Measurements from ENCODE around the gene PIP5KL1.
A peak's percentile ranks its signal among the peaks of the same experiment; 100 is the strongest.

Gene PIP5KL1

DNA sequence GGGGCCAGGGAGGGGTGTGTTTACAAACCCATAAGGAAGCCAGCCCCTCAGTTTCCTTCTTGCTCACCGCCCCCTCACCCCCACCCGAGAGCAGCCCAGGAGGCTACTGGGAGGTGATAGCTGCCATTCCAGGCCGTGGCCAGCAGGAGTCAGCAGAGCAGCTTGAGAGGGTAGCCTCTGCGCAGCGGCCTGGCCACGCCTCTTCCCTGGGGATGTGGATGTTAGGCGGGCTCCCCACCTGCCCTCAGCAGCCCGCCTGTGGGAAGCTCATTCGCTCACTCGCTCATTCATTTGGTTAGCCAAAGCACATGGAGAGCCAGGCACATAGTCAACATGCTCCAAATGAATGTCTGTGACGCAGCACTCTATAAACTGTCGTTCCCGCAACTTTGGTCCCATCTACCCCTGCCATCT is 13.2 kb upstream of the PIP5KL1 start:
- Histone ChIP-seq H4K20me1 (ENCODE audit: insufficient read depth, low read length) (no peaks in the 10 kb centered on the region), H3K36me3 (replicated peaks; ENCODE audit: insufficient read depth, low read length) (no peaks in the 10 kb centered on the region), H3K9me2 (replicated peaks; ENCODE audit: insufficient read depth, low read length) (no peaks in the 10 kb centered on the region), H3K79me2 (ENCODE audit: low read length) (no peaks in the 10 kb centered on the region), H3K9ac (ENCODE audit: low read length) (no peak overlapping the region), H2AFZ (ENCODE audit: low read length) (no peak overlapping the region), H3F3A (ENCODE audit: insufficient read depth, low read length) (no peaks in the 10 kb centered on the region), H3K4me3 (ENCODE audit: low read length) (no peak overlapping the region), H3K4me2 (ENCODE audit: low read depth, low read length) (no peak overlapping the region), H3K9me3 (replicated peaks; ENCODE audit: insufficient read depth, low read length) (no peaks in the 10 kb centered on the region), H3K4me1 (ENCODE audit: low read length) (no peaks in the 10 kb centered on the region), H3K27me3 (replicated peaks; ENCODE audit: insufficient read depth, low read length) (no peaks in the 10 kb centered on the region), H3K27ac (ENCODE audit: low read length) (no peak overlapping the region)
- peak; percentile 73 for DNase-seq
- no peak for TF ChIP-seq EZH2 (optimal IDR thresholded peaks at IDR 0.05; ENCODE audit: low read depth, low read length)
- TF ChIP-seq, protein P1, sequence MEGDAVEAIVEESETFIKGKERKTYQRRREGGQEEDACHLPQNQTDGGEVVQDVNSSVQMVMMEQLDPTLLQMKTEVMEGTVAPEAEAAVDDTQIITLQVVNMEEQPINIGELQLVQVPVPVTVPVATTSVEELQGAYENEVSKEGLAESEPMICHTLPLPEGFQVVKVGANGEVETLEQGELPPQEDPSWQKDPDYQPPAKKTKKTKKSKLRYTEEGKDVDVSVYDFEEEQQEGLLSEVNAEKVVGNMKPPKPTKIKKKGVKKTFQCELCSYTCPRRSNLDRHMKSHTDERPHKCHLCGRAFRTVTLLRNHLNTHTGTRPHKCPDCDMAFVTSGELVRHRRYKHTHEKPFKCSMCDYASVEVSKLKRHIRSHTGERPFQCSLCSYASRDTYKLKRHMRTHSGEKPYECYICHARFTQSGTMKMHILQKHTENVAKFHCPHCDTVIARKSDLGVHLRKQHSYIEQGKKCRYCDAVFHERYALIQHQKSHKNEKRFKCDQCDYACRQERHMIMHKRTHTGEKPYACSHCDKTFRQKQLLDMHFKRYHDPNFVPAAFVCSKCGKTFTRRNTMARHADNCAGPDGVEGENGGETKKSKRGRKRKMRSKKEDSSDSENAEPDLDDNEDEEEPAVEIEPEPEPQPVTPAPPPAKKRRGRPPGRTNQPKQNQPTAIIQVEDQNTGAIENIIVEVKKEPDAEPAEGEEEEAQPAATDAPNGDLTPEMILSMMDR (IDR thresholded peaks at IDR 0.05; ENCODE audit: low read length): peak; percentile 88

DNA sequence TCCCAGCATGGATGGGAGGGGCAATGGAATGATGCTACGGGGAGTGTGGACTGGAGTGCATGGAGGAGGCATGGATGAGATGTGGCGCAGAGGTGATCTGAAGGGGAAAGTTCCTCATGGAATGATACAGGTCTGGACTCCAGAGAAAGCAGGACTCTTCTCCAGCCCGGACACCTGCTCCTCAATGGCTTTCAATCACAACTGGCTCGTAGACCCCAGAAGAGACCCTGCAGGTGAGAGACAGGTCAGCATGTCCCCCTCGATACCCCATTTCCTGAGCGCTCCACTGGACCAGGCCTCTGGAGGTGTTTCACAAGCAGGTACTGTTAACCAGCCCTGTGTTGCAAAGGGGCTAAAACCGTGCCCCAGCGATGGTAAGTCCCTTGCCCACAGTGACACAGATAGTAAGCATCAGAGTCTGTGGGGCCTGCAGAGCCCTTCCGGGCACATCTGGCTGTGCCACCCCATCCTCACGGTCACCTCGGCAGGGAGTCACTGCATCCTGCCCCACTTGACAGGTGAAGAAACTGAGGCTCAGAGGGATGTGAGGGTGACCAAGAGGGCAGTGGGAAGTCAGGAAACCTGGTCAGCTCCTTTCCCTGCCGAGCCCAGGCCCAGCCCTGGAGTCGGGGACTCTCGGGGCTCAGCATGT is 12.6 kb upstream of the PIP5KL1 start:
- Histone ChIP-seq H3K4me1 (ENCODE audit: low read length) (no peaks in the 10 kb centered on the region), H3K4me2 (ENCODE audit: low read depth, low read length) (no peak overlapping the region), H3K27me3 (replicated peaks; ENCODE audit: insufficient read depth, low read length) (no peaks in the 10 kb centered on the region), H3K9me3 (replicated peaks; ENCODE audit: insufficient read depth, low read length) (no peaks in the 10 kb centered on the region), H2AFZ (ENCODE audit: low read length) (no peak overlapping the region), H3F3A (ENCODE audit: insufficient read depth, low read length) (no peaks in the 10 kb centered on the region), H3K79me2 (ENCODE audit: low read length) (no peaks in the 10 kb centered on the region), H3K4me3 (ENCODE audit: low read length) (no peak overlapping the region), H3K9me2 (replicated peaks; ENCODE audit: insufficient read depth, low read length) (no peaks in the 10 kb centered on the region), H3K27ac (ENCODE audit: low read length) (no peak overlapping the region), H4K20me1 (ENCODE audit: insufficient read depth, low read length) (no peaks in the 10 kb centered on the region), H3K36me3 (replicated peaks; ENCODE audit: insufficient read depth, low read length) (no peaks in the 10 kb centered on the region), H3K9ac (ENCODE audit: low read length) (no peak overlapping the region)
- TF ChIP-seq EZH2 (optimal IDR thresholded peaks at IDR 0.05; ENCODE audit: low read depth, low read length): no peak
- no peak for TF ChIP-seq EZH2phosphoT487 (IDR thresholded peaks at IDR 0.05; ENCODE audit: low read length)
- TF ChIP-seq, protein P1 (IDR thresholded peaks at IDR 0.05; ENCODE audit: low read length): no peak
- DNase-seq: no peak

DNA sequence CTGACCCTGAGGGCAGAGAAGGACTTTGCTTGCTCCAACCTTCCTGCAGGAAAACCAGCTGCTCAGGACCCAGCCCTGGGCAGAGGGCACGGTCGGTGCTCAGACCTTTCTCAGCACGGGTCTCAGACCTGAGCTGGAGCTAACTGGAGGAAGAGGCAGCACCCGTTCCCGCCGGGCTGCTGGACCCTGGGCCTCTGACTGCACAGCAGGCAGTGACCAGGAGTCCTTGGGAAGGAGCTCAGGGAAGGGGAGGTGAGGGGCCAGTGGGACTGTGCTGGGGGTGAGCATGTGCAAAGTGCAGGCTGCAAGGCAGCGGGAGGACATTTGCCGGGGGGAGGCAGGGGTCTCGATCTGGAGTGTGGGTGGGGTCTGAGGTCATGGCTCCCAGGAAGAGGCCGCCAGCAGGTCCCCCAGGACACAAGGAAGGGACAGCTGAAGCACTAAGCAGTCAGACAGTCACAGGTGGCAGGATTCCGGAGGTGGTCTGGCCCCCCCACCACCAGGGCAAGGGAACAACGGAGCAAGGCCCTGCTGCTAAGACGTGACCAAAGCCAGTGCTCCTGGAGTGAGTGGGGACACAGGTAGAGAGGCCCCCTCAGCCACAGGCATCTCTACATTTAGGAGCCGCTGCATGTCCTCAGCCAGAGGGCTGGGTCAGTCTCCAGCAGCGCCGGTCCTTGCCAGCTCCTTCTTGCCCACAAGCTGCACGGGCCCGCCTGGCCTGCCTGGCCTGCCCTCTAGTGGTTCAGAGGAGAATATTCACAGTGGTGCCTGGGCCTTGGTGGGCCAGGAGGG is 11.8 kb upstream of the PIP5KL1 start:
- Histone ChIP-seq H3K79me2 (ENCODE audit: low read length) (peaks cover 2% of the 10 kb centered on the region), H3K4me3 (ENCODE audit: low read length) (no peak overlapping the region), H3K36me3 (replicated peaks; ENCODE audit: insufficient read depth, low read length) (no peaks in the 10 kb centered on the region), H3K9me3 (replicated peaks; ENCODE audit: insufficient read depth, low read length) (no peaks in the 10 kb centered on the region), H3K4me2 (ENCODE audit: low read depth, low read length) (no peak overlapping the region), H2AFZ (ENCODE audit: low read length) (no peak overlapping the region), H3K4me1 (ENCODE audit: low read length) (no peaks in the 10 kb centered on the region), H3K27ac (ENCODE audit: low read length) (no peak overlapping the region), H3K27me3 (replicated peaks; ENCODE audit: insufficient read depth, low read length) (no peaks in the 10 kb centered on the region), H4K20me1 (ENCODE audit: insufficient read depth, low read length) (no peaks in the 10 kb centered on the region), H3F3A (ENCODE audit: insufficient read depth, low read length) (no peaks in the 10 kb centered on the region), H3K9ac (ENCODE audit: low read length) (no peak overlapping the region), H3K9me2 (replicated peaks; ENCODE audit: insufficient read depth, low read length) (no peaks in the 10 kb centered on the region)
- TF ChIP-seq EZH2 (optimal IDR thresholded peaks at IDR 0.05; ENCODE audit: low read depth, low read length) (no peak), EZH2phosphoT487 (IDR thresholded peaks at IDR 0.05; ENCODE audit: low read length) (no peak)
- TF ChIP-seq, protein P1 (IDR thresholded peaks at IDR 0.05; ENCODE audit: low read length): peak; percentile 90
- DNase-seq: peak; percentile 53

Data from MM.1S (cell line).